ENCODE measurements around the gene CYP17A1.

CYP17A1 gene

GRCh38 chr10:102782673-102783551, 54.3 kb downstream of the CYP17A1 start:
- Histone ChIP-seq H3K4me3 (ENCODE audit: low read length) (no peak overlapping the region), H3K27ac (ENCODE audit: low read depth, low read length) (no peak overlapping the region), H3K9ac (ENCODE audit: low read depth, low read length) (no peak overlapping the region), H3K27me3 (ENCODE audit: insufficient read depth, low read length) (no peaks in the 10 kb centered on the region), H3K4me1 (ENCODE audit: insufficient read depth, low read length) (peaks cover 38% of the 10 kb centered on the region), H3K36me3 (ENCODE audit: insufficient read depth, low read length) (no peaks in the 10 kb centered on the region), H3K9me3 (ENCODE audit: insufficient read depth, low read depth, low read length) (no peaks in the 10 kb centered on the region)
- 87% methylated on average over 18 of the region's 18 CpGs for WGBS

- Histone ChIP-seq H3K4me3 (ENCODE audit: low read length) (no peak overlapping the region), H3K9ac (ENCODE audit: low read depth, low read length) (no peak overlapping the region), H3K36me3 (ENCODE audit: insufficient read depth, low read length) (no peaks in the 10 kb centered on the region), H3K27ac (ENCODE audit: low read depth, low read length) (no peak overlapping the region), H3K27me3 (ENCODE audit: insufficient read depth, low read length) (no peaks in the 10 kb centered on the region), H3K9me3 (ENCODE audit: insufficient read depth, low read depth, low read length) (no peaks in the 10 kb centered on the region), H3K4me1 (ENCODE audit: insufficient read depth, low read length) (peaks cover 46% of the 10 kb centered on the region)
- WGBS, result over 99% methylated on average over 5 of the region's 6 CpGs
Measured at GRCh38 chr10:102781921-102782557, 55.2 kb downstream of the CYP17A1 start.

GRCh38 chr10:102781090-102781920, 55.9 kb downstream of the CYP17A1 start:
- Histone ChIP-seq H3K4me1 (ENCODE audit: insufficient read depth, low read length) (peaks cover 50% of the 10 kb centered on the region), H3K27ac (ENCODE audit: low read depth, low read length) (no peak overlapping the region), H3K4me3 (ENCODE audit: low read length) (no peak overlapping the region), H3K9ac (ENCODE audit: low read depth, low read length) (no peak overlapping the region), H3K36me3 (ENCODE audit: insufficient read depth, low read length) (no peaks in the 10 kb centered on the region), H3K9me3 (ENCODE audit: insufficient read depth, low read depth, low read length) (no peaks in the 10 kb centered on the region), H3K27me3 (ENCODE audit: insufficient read depth, low read length) (no peaks in the 10 kb centered on the region)
- WGBS, result 69% methylated on average over 7 of the region's 8 CpGs
